IPS-20b (cell line): ENCODE data around the gene AK9.
"Not testable (repeated sequence)": the region's sequence is repeated elsewhere in the genome, so short reads cannot be mapped to it uniquely, and the experiment has no call there.

Source experiments
- H3K27ac ChIP-seq: one replicate; pipeline ENCODE4 v1.5.1; 2013; ENCODE audit warnings: low read length
- H3K27me3 ChIP-seq: 2 replicates; pipeline ENCODE4 v1.6.1; 2013; ENCODE audit warnings: mild to moderate bottlenecking, low read length, inconsistent platforms; ENCODE audit not compliant: insufficient read depth
- H3K36me3 ChIP-seq: 2 replicates; pipeline ENCODE4 v1.6.1; 2013; ENCODE audit warnings: low read depth, mild to moderate bottlenecking, inconsistent platforms, low read length, moderate library complexity; ENCODE audit not compliant: insufficient read depth
- H3K4me1 ChIP-seq: 2 replicates; pipeline ENCODE4 v1.6.1; 2013; ENCODE audit warnings: mild to moderate bottlenecking, control low read depth, inconsistent platforms, low read length, moderate library complexity; ENCODE audit not compliant: insufficient read depth
- H3K4me3 ChIP-seq: 2 replicates; pipeline ENCODE4 v1.5.1; 2013; ENCODE audit warnings: mild to moderate bottlenecking, low read length, inconsistent platforms
- H3K9ac ChIP-seq: 2 replicates; pipeline ENCODE4 v1.6.1; 2013; ENCODE audit warnings: low read depth, mild to moderate bottlenecking, inconsistent platforms, low read length, moderate library complexity
- H3K9me3 ChIP-seq: 2 replicates; pipeline ENCODE4 v1.6.1; 2013; ENCODE audit warnings: mild to moderate bottlenecking, low read depth, low read length, inconsistent platforms; ENCODE audit not compliant: insufficient read depth

AK9 gene

GRCh38 chr6:109526905-109527628, 163.9 kb downstream of the AK9 start:
- Histone ChIP-seq H3K9me3 (peaks cover 6% of the 10 kb centered on the region; the same call in 1 of the 2 replicates), H3K4me3 (no peak overlapping the region), H3K27me3 (no peaks in the 10 kb centered on the region)

GRCh38 chr6:109524129-109524528, 166.9 kb downstream of the AK9 start:
- no peak overlapping the region for H3K4me3 ChIP-seq
- no peaks in the 10 kb centered on the region for H3K27me3 ChIP-seq
- H3K27ac ChIP-seq, result no peak overlapping the region
- H3K36me3 ChIP-seq, result no peaks in the 10 kb centered on the region
- H3K9me3 ChIP-seq, result peaks cover 6% of the 10 kb centered on the region; the same call in 1 of the 2 replicates
- H3K9ac ChIP-seq, result no peak overlapping the region
- H3K4me1 ChIP-seq, result no peaks in the 10 kb centered on the region; the same call in 1 of the 2 replicates

More at GRCh38 chr6:109526905-109527628, 163.9 kb downstream of the AK9 start:
- Histone ChIP-seq H3K36me3 (no peaks in the 10 kb centered on the region), H3K27ac (no peak overlapping the region), H3K4me1 (no peaks in the 10 kb centered on the region; the same call in 1 of the 2 replicates), H3K9ac (no peak overlapping the region)

- no peaks in the 10 kb centered on the region for H3K36me3 ChIP-seq
- peaks cover 6% of the 10 kb centered on the region; the same call in 1 of the 2 replicates for H3K9me3 ChIP-seq
- H3K9ac ChIP-seq, result no peak overlapping the region
- H3K27me3 ChIP-seq, result no peaks in the 10 kb centered on the region
- no peaks in the 10 kb centered on the region; the same call in 1 of the 2 replicates for H3K4me1 ChIP-seq
- H3K4me3 ChIP-seq, result no peak overlapping the region
- H3K27ac ChIP-seq, result no peak overlapping the region
Measured at GRCh38 chr6:109523478-109523877, 167.5 kb downstream of the AK9 start.

- H3K4me3 ChIP-seq, result no peak overlapping the region
- H3K27ac ChIP-seq, result no peak overlapping the region
- no peaks in the 10 kb centered on the region for H3K36me3 ChIP-seq
- no peaks in the 10 kb centered on the region for H3K4me1 ChIP-seq
- H3K27me3 ChIP-seq, result no peaks in the 10 kb centered on the region
- H3K9me3 ChIP-seq, result peaks cover 6% of the 10 kb centered on the region; the same call in 1 of the 2 replicates
- no peak overlapping the region for H3K9ac ChIP-seq
Measured at GRCh38 chr6:109521080-109521479, 169.9 kb downstream of the AK9 start.

- H3K27me3 ChIP-seq, H3K4me1 ChIP-seq, H3K36me3 ChIP-seq, H3K27ac ChIP-seq, H3K9ac ChIP-seq, H3K9me3 ChIP-seq, H3K4me3 ChIP-seq: not testable (repeated sequence)
Measured at GRCh38 chr6:109519647-109520046, 171.4 kb downstream of the AK9 start.

GRCh38 chr6:109516929-109517328, 174.1 kb downstream of the AK9 start:
- no peaks in the 10 kb centered on the region for H3K36me3 ChIP-seq
- H3K27ac ChIP-seq, result no peak overlapping the region
- H3K9ac ChIP-seq, result no peak overlapping the region
- no peaks in the 10 kb centered on the region for H3K9me3 ChIP-seq
- H3K27me3 ChIP-seq, result no peaks in the 10 kb centered on the region
- H3K4me3 ChIP-seq, result no peak overlapping the region
- H3K4me1 ChIP-seq, result peaks cover 21% of the 10 kb centered on the region

- Histone ChIP-seq H3K27me3 (no peaks in the 10 kb centered on the region), H3K9ac (no peak overlapping the region), H3K36me3 (no peaks in the 10 kb centered on the region), H3K4me3 (no peak overlapping the region), H3K9me3 (no peaks in the 10 kb centered on the region), H3K27ac (no peak overlapping the region), H3K4me1 (peaks cover 21% of the 10 kb centered on the region)
Measured at GRCh38 chr6:109515781-109516409, 175.1 kb downstream of the AK9 start.

GRCh38 chr6:109514946-109515345, 176.1 kb downstream of the AK9 start:
- peaks cover 9% of the 10 kb centered on the region; the same call in 1 of the 2 replicates for H3K9me3 ChIP-seq
- no peak overlapping the region for H3K27ac ChIP-seq
- H3K27me3 ChIP-seq, result no peaks in the 10 kb centered on the region
- H3K9ac ChIP-seq, result no peak overlapping the region
- no peak overlapping the region for H3K4me3 ChIP-seq
- H3K36me3 ChIP-seq, result no peaks in the 10 kb centered on the region
- H3K4me1 ChIP-seq, result peaks cover 21% of the 10 kb centered on the region

- H3K4me3 ChIP-seq, result peak overlapping the region; percentile 28; the same call in 1 of the 2 replicates
- H3K27ac ChIP-seq, result peak overlapping the region; percentile 72
- H3K9ac ChIP-seq, result peak overlapping the region; percentile 57; the same call in 1 of the 2 replicates
Measured at GRCh38 chr6:109513571-109514071, 177.4 kb downstream of the AK9 start.

GRCh38 chr6:109512271-109512817, 178.7 kb downstream of the AK9 start:
- no peaks in the 10 kb centered on the region for H3K27me3 ChIP-seq
- peaks cover 29% of the 10 kb centered on the region for H3K4me1 ChIP-seq
- no peaks in the 10 kb centered on the region for H3K36me3 ChIP-seq
- H3K9me3 ChIP-seq, result peaks cover 23% of the 10 kb centered on the region
- no peak overlapping the region for H3K9ac ChIP-seq
- H3K4me3 ChIP-seq, result no peak overlapping the region
- H3K27ac ChIP-seq, result no peak overlapping the region

More at GRCh38 chr6:109513571-109514071, 177.4 kb downstream of the AK9 start:
- no peaks in the 10 kb centered on the region for H3K36me3 ChIP-seq
- H3K27me3 ChIP-seq, result no peaks in the 10 kb centered on the region
- H3K4me1 ChIP-seq, result peaks cover 21% of the 10 kb centered on the region
- peaks cover 22% of the 10 kb centered on the region for H3K9me3 ChIP-seq

- H3K9ac ChIP-seq, result no peak overlapping the region
- H3K36me3 ChIP-seq, result no peaks in the 10 kb centered on the region
- H3K27ac ChIP-seq, result no peak overlapping the region
Measured at GRCh38 chr6:109511832-109512231, 179.2 kb downstream of the AK9 start.

More at GRCh38 chr6:109511832-109512231, 179.2 kb downstream of the AK9 start:
- H3K9me3 ChIP-seq, result peaks cover 23% of the 10 kb centered on the region
- no peak overlapping the region for H3K4me3 ChIP-seq
- H3K27me3 ChIP-seq, result no peaks in the 10 kb centered on the region
- peaks cover 32% of the 10 kb centered on the region for H3K4me1 ChIP-seq
